Measurements from ENCODE around the gene PIEZO2.

GRCh38 chr18:10843565-10843964, 305.8 kb downstream of the PIEZO2 start:
- no peak for TF ChIP-seq CTCF (IDR thresholded peaks at IDR 0.05)
- TF ChIP-seq POLR2A (IDR thresholded peaks at IDR 0.05) = no peak

Measured in esophagus squamous epithelium (tissue), 4 donors.